H1 (cell line): Measurements from ENCODE around the gene KCNK3. TPM values are rescaled to one million over a fixed set of nuclear protein-coding genes. Genes with fewer than 3 reads are reported as not detected.

Experiments used
- CTCF ChIA-PET: fragments of 300-600 bp; sonication (Branson Sonifier 250); formaldehyde crosslinking; loops from one replicate; lab custom pipeline; 2021; ENCODE audit not compliant: partially characterized antibody; lab: Charles Lee
- POLR2A ChIA-PET: fragments of 300-600 bp; sonication (Branson Sonifier 250); formaldehyde crosslinking; loops from one replicate; lab custom pipeline; 2021; ENCODE audit warnings: inconsistent platforms; ENCODE audit not compliant: partially characterized antibody; lab: Charles Lee
- DNase-seq, 2 experiments: peaks; one replicate each; pipeline versions ENCODE4 v3.0.0 to v3.0.0-alpha.2; 2010 to 2022; ENCODE audit warnings: low spot score in 2 of 2, low read depth in 1 of 2, mixed read lengths in 1 of 2
- FAIRE-seq: peaks from 2 replicates; lab custom pipeline; 2011; peaks lifted over from hg19 to GRCh38; lab: Jason Lieb, UNC
- H2AFZ ChIP-seq: 2 replicates; pipeline ENCODE4 v1.8.1; 2012; ENCODE audit warnings: low read length, inconsistent platforms
- H2AK5ac ChIP-seq: 2 replicates; pipeline ENCODE4 v1.6.1; 2013; ENCODE audit warnings: low read depth, low read length
- H2BK120ac ChIP-seq: replicated peaks from 2 replicates; pipeline ENCODE3; 2013; ENCODE audit warnings: low read depth, low read length, inconsistent platforms
- H2BK12ac ChIP-seq: 2 replicates; pipeline ENCODE4 v1.6.1; 2013; ENCODE audit warnings: low read depth, low read length
- H2BK15ac ChIP-seq: 2 replicates; pipeline ENCODE4 v1.6.1; 2013; ENCODE audit warnings: low read length
- H2BK20ac ChIP-seq: 2 replicates; pipeline ENCODE4 v1.6.1; 2013; ENCODE audit warnings: low read length
- H2BK5ac ChIP-seq: 2 replicates; pipeline ENCODE4 v1.6.1; 2013; ENCODE audit warnings: low read depth, low read length
- H3K14ac ChIP-seq: 2 replicates; pipeline ENCODE4 v1.6.1; 2013; ENCODE audit warnings: inconsistent platforms; ENCODE audit not compliant: insufficient read length
- H3K18ac ChIP-seq: 2 replicates; pipeline ENCODE4 v1.6.1; 2013; ENCODE audit warnings: low read length; ENCODE audit errors: extremely low read depth
- H3K23ac ChIP-seq: 2 replicates; pipeline ENCODE4 v1.6.1; 2013; ENCODE audit warnings: inconsistent platforms; ENCODE audit not compliant: insufficient read length
- H3K23me2 ChIP-seq: 2 replicates; pipeline ENCODE4 v1.6.1; 2013; ENCODE audit warnings: low read depth, low read length
- H3K27ac ChIP-seq: 2 replicates; pipeline ENCODE4 v1.6.1; 2011; ENCODE audit warnings: low read depth, low read length, inconsistent platforms
- H3K27me3 ChIP-seq, 4 experiments: replicated peaks in 1 of 4; 1 replicate in 1 of 4; 2 replicates in 3 of 4; pipeline versions ENCODE4 v1.6.1 to v1.8.1; 2011 to 2013; ENCODE audit warnings: low read length in 3 of 4, mild to moderate bottlenecking in 3 of 4, inconsistent platforms in 2 of 4, mixed read lengths in 2 of 4, moderate library complexity in 1 of 4; ENCODE audit not compliant: control insufficient read depth in 3 of 4, insufficient read depth in 3 of 4; ENCODE audit errors: extremely low read depth in 1 of 4
- H3K36me3 ChIP-seq, 4 experiments: 2 replicates each; pipeline versions ENCODE4 v1.6.1 to v1.8.1; 2011 to 2013; ENCODE audit warnings: mild to moderate bottlenecking in 4 of 4, low read length in 3 of 4, moderate library complexity in 2 of 4, control low read depth in 1 of 4, inconsistent platforms in 1 of 4; ENCODE audit not compliant: insufficient read depth in 4 of 4, control insufficient read depth in 2 of 4
- H3K4ac ChIP-seq: replicated peaks from 2 replicates; pipeline ENCODE3; 2013; ENCODE audit warnings: low read length, low read depth, mixed read lengths, inconsistent platforms; ENCODE audit not compliant: insufficient read length
- H3K4me1 ChIP-seq, 4 experiments: replicated peaks in 1 of 4; 1 replicate in 1 of 4; 2 replicates in 3 of 4; pipeline versions ENCODE4 v1.6.1 to v1.8.1; 2011 to 2013; ENCODE audit warnings: low read length in 3 of 4, inconsistent platforms in 2 of 4, mixed read lengths in 1 of 4; ENCODE audit not compliant: insufficient read depth in 4 of 4, control insufficient read depth in 3 of 4
- H3K4me2 ChIP-seq, 2 experiments: 2 replicates each; pipeline versions ENCODE4 v1.6.1 to v1.8.1; 2011 to 2013; ENCODE audit warnings: low read depth in 2 of 2, low read length in 2 of 2, control low read depth in 1 of 2, inconsistent platforms in 1 of 2, mild to moderate bottlenecking in 1 of 2; ENCODE audit not compliant: insufficient read depth in 1 of 2
- H3K4me3 ChIP-seq, 4 experiments: fragments of 200-600, 300-600 bp in 1 of 4; sonication (generic), shearing (Covaris generic), sonication (Bioruptor Twin) in 1 of 4; 2 replicates each; pipeline versions ENCODE4 v1.5.1 to v1.8.1; 2011 to 2016; ENCODE audit warnings: low read length in 4 of 4, low read depth in 3 of 4, control low read depth in 2 of 4, inconsistent platforms in 2 of 4, mild to moderate bottlenecking in 2 of 4, mixed read lengths in 1 of 4, moderate library complexity in 1 of 4; ENCODE audit not compliant: insufficient read depth in 2 of 4; ENCODE audit errors: extremely low read depth in 1 of 4
- H3K56ac ChIP-seq: replicated peaks from 2 replicates; pipeline ENCODE3; 2013; ENCODE audit warnings: low read depth, mild to moderate bottlenecking, mixed read lengths, low read length, inconsistent platforms; ENCODE audit not compliant: insufficient read length
- H3K79me1 ChIP-seq: 2 replicates; pipeline ENCODE4 v1.6.1; 2013; ENCODE audit warnings: low read depth, low read length, control low read depth
- H3K79me2 ChIP-seq, 2 experiments: 2 replicates each; pipeline versions ENCODE4 v1.6.1 to v1.8.1; 2012 to 2013; ENCODE audit warnings: low read length in 2 of 2, mild to moderate bottlenecking in 2 of 2, inconsistent platforms in 1 of 2; ENCODE audit not compliant: insufficient read depth in 2 of 2, control insufficient read depth in 1 of 2
- H3K9ac ChIP-seq, 4 experiments: replicated peaks in 1 of 4; 1 replicate in 1 of 4; 2 replicates in 3 of 4; pipeline versions ENCODE4 v1.6.1 to v1.8.1; 2011 to 2013; ENCODE audit warnings: low read depth in 3 of 4, low read length in 3 of 4, control low read depth in 2 of 4, mild to moderate bottlenecking in 2 of 4, moderate library complexity in 2 of 4, inconsistent platforms in 1 of 4; ENCODE audit errors: extremely low read depth in 1 of 4
- H3K9me3 ChIP-seq, 2 experiments: 2 replicates each; pipeline versions ENCODE4 v1.6.1 to v1.8.1; 2012 to 2013; ENCODE audit warnings: mild to moderate bottlenecking in 2 of 2, moderate library complexity in 2 of 2, control low read depth in 1 of 2, inconsistent platforms in 1 of 2, low read depth in 1 of 2, low read length in 1 of 2, mixed read lengths in 1 of 2; ENCODE audit not compliant: insufficient read depth in 2 of 2
- H4K20me1 ChIP-seq, 2 experiments: replicated peaks in 1 of 2; 2 replicates each; pipeline versions ENCODE3 to v1.8.1; 2011 to 2013; ENCODE audit warnings: inconsistent platforms in 2 of 2, low read length in 2 of 2, mild to moderate bottlenecking in 1 of 2; ENCODE audit not compliant: insufficient read depth in 2 of 2, control insufficient read depth in 1 of 2
- H4K5ac ChIP-seq: 2 replicates; pipeline ENCODE4 v1.6.1; 2013; ENCODE audit warnings: low read length, low read depth, mixed read lengths, inconsistent platforms; ENCODE audit not compliant: insufficient read length
- H4K8ac ChIP-seq: 2 replicates; pipeline ENCODE4 v1.8.0; 2013; ENCODE audit warnings: mild to moderate bottlenecking, moderate library complexity, low read length, inconsistent platforms; ENCODE audit not compliant: insufficient read depth; ENCODE audit errors: extremely low read depth
- H4K91ac ChIP-seq: replicated peaks from 2 replicates; pipeline ENCODE3; 2013; ENCODE audit warnings: low read length, mixed read lengths, inconsistent platforms; ENCODE audit not compliant: insufficient read length
- ATF2 ChIP-seq: IDR thresholded peaks from 2 replicates; pipeline ENCODE4 v1.6.1; 2012; ENCODE audit warnings: low read length, inconsistent platforms
- ATF3 ChIP-seq: IDR thresholded peaks from 2 replicates; pipeline ENCODE4 v1.6.1; 2011; ENCODE audit warnings: low read depth, mild to moderate bottlenecking, low read length; ENCODE audit not compliant: insufficient read depth
- CHD2 ChIP-seq: IDR thresholded peaks from 2 replicates; pipeline ENCODE4 v1.6.1; 2012; ENCODE audit warnings: low read length, improper control_type of control experiment
- SP1 ChIP-seq: IDR thresholded peaks from 2 replicates; pipeline ENCODE4 v1.6.1; 2011; ENCODE audit warnings: low read depth, low read length
- USF2 ChIP-seq: IDR thresholded peaks from 2 replicates; pipeline ENCODE4 v1.6.1; 2011; ENCODE audit warnings: low read length, improper control_type of control experiment
- YY1 ChIP-seq: IDR thresholded peaks from 2 replicates; pipeline ENCODE4 v1.6.1; 2011; ENCODE audit warnings: low read depth, mild to moderate bottlenecking, low read length
- WGBS, 2 experiments: shearing (Covaris generic) in 1 of 2; methylation state at CpG; one replicate each; pipeline versions ENCODE4 v1.1.6 to v1.1.7; 2013 to 2015; ENCODE audit warnings: low lambda C conversion rate in 2 of 2, mixed read lengths in 2 of 2, inconsistent platforms in 1 of 2, low coverage in 1 of 2, missing lambda C conversion rate in 1 of 2; ENCODE audit not compliant: insufficient replicate concordance in 2 of 2, insufficient coverage in 1 of 2, insufficient read length in 1 of 2; ENCODE audit errors: extremely low coverage in 1 of 2, missing lambda C conversion rate in 1 of 2; 5-methylcytosine and 5-hydroxymethylcytosine counted together
- polyA plus RNA-seq, 7 experiments: library from polyadenylated mRNA; depleted of rRNA in 3 of 7; stranded (reverse) in 5 of 7; unstranded in 2 of 7; fragments of >200 nt in 5 of 7; fragments of 200-250 nt in 2 of 7; gene quantifications; 1 replicate in 5 of 7; 2 replicates in 1 of 7; 4 replicates in 1 of 7; pipeline versions ENCODE4 v1.2.1 to v1.2.3, GENCODE V29; 2011 to 2013; ENCODE audit warnings: missing spikeins in 2 of 7, mixed read lengths in 2 of 7
- total RNA-seq: library from RNA; stranded (reverse); fragmentation: NEBNext Ultra II Directional; extraction: Animal tissue kit (Norgen Biotek cat#: 25700); gene quantifications from 2 replicates; pipeline ENCODE4 v1.2.1, GENCODE V29; 2021

Gene KCNK3
- total and polyA plus RNA-seq, 2 of the 8 experiments (the other 6 are each of a cell fraction or from before 2014, with no cell fraction given) = 0.29 to 0.30 TPM

GRCh38 chr2:26704441-26704977 is 12.0 kb downstream of the KCNK3 start:
- Histone ChIP-seq H3K23me2 (0 out of 2 replicates have a peak, but pooled peaks cover 2% of the 10 kb centered on the region), H3K27ac (no peak overlapping the region), H2BK15ac (no peak overlapping the region), H3K23ac (no peak overlapping the region), H3K79me1 (no peaks in the 10 kb centered on the region), H3K4ac (no peak overlapping the region), H3K27me3 (no peaks in the 10 kb centered on the region; a peak in 1 of 7 replicates), H3K18ac (no peak overlapping the region), H3K36me3 (no peaks in the 10 kb centered on the region), H2AK5ac (no peak overlapping the region), H3K4me1 (peaks cover 0 to 11% (median 5%) of the 10 kb centered on the region in 4 experiments; a peak in 4 of 7 replicates), H2BK20ac (no peak overlapping the region), H3K9me3 (no peaks in the 10 kb centered on the region), H2BK5ac (no peak overlapping the region), H2AFZ (no peak overlapping the region), H4K91ac (no peak overlapping the region), H3K4me3 (no peak overlapping the region), H3K4me2 (no peak overlapping the region), H2BK120ac (no peak overlapping the region), H2BK12ac (no peak overlapping the region), H3K14ac (no peak overlapping the region), H3K9ac (no peak overlapping the region), H4K20me1 (no peaks in the 10 kb centered on the region), H4K5ac (no peak overlapping the region), H4K8ac (no peak overlapping the region), H3K79me2 (no peaks in the 10 kb centered on the region), H3K56ac (no peak overlapping the region)
- DNase-seq = no peak
- 91% methylated on average over 7 of the region's 7 CpGs; no CpG with 5 or more reads in 1 of the 2 experiments for WGBS, 2 experiments
- no peak for FAIRE-seq
- TF ChIP-seq SP1 (no peak), ATF2 (no peak), ATF3 (no peak), YY1 (no peak), CHD2 (no peak), USF2 (no peak)
- CTCF ChIA-PET = interaction anchor here (0.6 to 2.0 kb wide), 3 partner anchors 44 to 599 kb away, joined by 3 to 7 read pairs (median 4); no protein-coding TSS in a partner anchor
- POLR2A ChIA-PET = no interaction called here
